Measurements from ENCODE around the gene RNF2. TPM values are rescaled to one million over a fixed set of nuclear protein-coding genes. Genes with fewer than 3 reads are reported as not detected.

RNF2 gene
- total RNA-seq, 2 experiments from 2014 or later = 7.4 to 9.0 TPM

- TF ChIP-seq CTCF (IDR thresholded peaks at IDR 0.05) = no peak
- CTCF ChIA-PET = no interaction called here
- no peaks in the 10 kb centered on the region for H3K27me3 ChIP-seq (ENCODE audit: control insufficient read depth in 1 of 2, insufficient read depth in 2 of 2, low read length in 2 of 2)
- POLR2A ChIA-PET = no interaction called here
- no peaks in the 10 kb centered on the region for H3K4me1 ChIP-seq (ENCODE audit: insufficient read depth, low read length)
- H3K9me3 ChIP-seq (ENCODE audit: control insufficient read depth in 1 of 2, insufficient read depth in 1 of 2, low read length in 2 of 2) = peaks cover 18 to 19% of the 10 kb centered on the region in 2 experiments
- H3K27me3 Mint-ChIP-seq = no peaks in the 10 kb centered on the region
- no peaks in the 10 kb centered on the region for H3K4me1 Mint-ChIP-seq (ENCODE audit: low read depth)
- intact Hi-C loops (cut with DNase I, micrococcal nuclease) = no loop called here
- peaks cover 57% of the 10 kb centered on the region for H3K36me3 Mint-ChIP-seq (ENCODE audit: low read depth)
- no peak overlapping the region for H3K4me3 Mint-ChIP-seq
- peaks cover 12% of the 10 kb centered on the region for H3K9me3 Mint-ChIP-seq
- DNase-seq = no peak
- no peak for ATAC-seq (ENCODE audit: poor library complexity)
- H3K36me3 ChIP-seq (ENCODE audit: insufficient read depth, low read length) = peaks cover 13% of the 10 kb centered on the region
- H3K4me3 ChIP-seq (ENCODE audit: low read length) = no peak overlapping the region
- H3K27ac Mint-ChIP-seq = no peak overlapping the region
- no peak overlapping the region for H3K27ac ChIP-seq (ENCODE audit: low read depth in 1 of 2, low read length in 2 of 2)
Observed at GRCh38 chr1:185105121-185105520, 59.8 kb downstream of the RNF2 start.

- DNase-seq (no peak), ATAC-seq (ENCODE audit: poor library complexity) (no peak)
- no peaks in the 10 kb centered on the region for H3K4me1 ChIP-seq (ENCODE audit: insufficient read depth, low read length)
- H3K27me3 ChIP-seq (ENCODE audit: control insufficient read depth in 1 of 2, insufficient read depth in 2 of 2, low read length in 2 of 2) = no peaks in the 10 kb centered on the region
- peaks cover 18 to 19% of the 10 kb centered on the region in 2 experiments for H3K9me3 ChIP-seq (ENCODE audit: control insufficient read depth in 1 of 2, insufficient read depth in 1 of 2, low read length in 2 of 2)
- no peak for TF ChIP-seq CTCF (IDR thresholded peaks at IDR 0.05)
- H3K27ac Mint-ChIP-seq = no peak overlapping the region
- H3K4me3 ChIP-seq (ENCODE audit: low read length) = no peak overlapping the region
- H3K27ac ChIP-seq (ENCODE audit: low read depth in 1 of 2, low read length in 2 of 2) = no peak overlapping the region
- H3K4me3 Mint-ChIP-seq = no peak overlapping the region
- peaks cover 17% of the 10 kb centered on the region for H3K9me3 Mint-ChIP-seq
- no peaks in the 10 kb centered on the region for H3K4me1 Mint-ChIP-seq (ENCODE audit: low read depth)
- H3K36me3 ChIP-seq (ENCODE audit: insufficient read depth, low read length) = peaks cover 7% of the 10 kb centered on the region
- CTCF ChIA-PET = interaction anchor here (0.7 kb wide), 1 partner anchor 635 kb away, joined by 3 read pairs; no protein-coding TSS in a partner anchor
- POLR2A ChIA-PET = no interaction called here
- no peaks in the 10 kb centered on the region for H3K27me3 Mint-ChIP-seq
- peaks cover 28% of the 10 kb centered on the region for H3K36me3 Mint-ChIP-seq (ENCODE audit: low read depth)
- intact Hi-C loops (cut with DNase I, micrococcal nuclease) = no loop called here
Observed at GRCh38 chr1:185108321-185108720, 63.0 kb downstream of the RNF2 start.

GRCh38 chr1:185110145-185110544 is 64.8 kb downstream of the RNF2 start:
- Mint-ChIP-seq H3K27ac (no peak overlapping the region), H3K4me1 (ENCODE audit: low read depth) (no peaks in the 10 kb centered on the region), H3K36me3 (ENCODE audit: low read depth) (peaks cover 14% of the 10 kb centered on the region), H3K9me3 (peaks cover 17% of the 10 kb centered on the region), H3K27me3 (no peaks in the 10 kb centered on the region), H3K4me3 (no peak overlapping the region)
- no peak for ATAC-seq (ENCODE audit: poor library complexity)
- CTCF ChIA-PET = no interaction called here
- intact Hi-C loops (cut with DNase I, micrococcal nuclease) = no loop called here
- Histone ChIP-seq H3K4me3 (ENCODE audit: low read length) (no peak overlapping the region), H3K4me1 (ENCODE audit: insufficient read depth, low read length) (no peaks in the 10 kb centered on the region), H3K27ac (ENCODE audit: low read depth in 1 of 2, low read length in 2 of 2) (no peak overlapping the region), H3K36me3 (ENCODE audit: insufficient read depth, low read length) (no peaks in the 10 kb centered on the region), H3K9me3 (ENCODE audit: control insufficient read depth in 1 of 2, insufficient read depth in 1 of 2, low read length in 2 of 2) (peaks cover 18 to 19% of the 10 kb centered on the region in 2 experiments), H3K27me3 (ENCODE audit: control insufficient read depth in 1 of 2, insufficient read depth in 2 of 2, low read length in 2 of 2) (no peaks in the 10 kb centered on the region)
- POLR2A ChIA-PET = interaction anchor here (0.6 kb wide), 2 partner anchors 48 to 351 kb away, joined by 3 to 4 read pairs; no protein-coding TSS in a partner anchor
- no peak for TF ChIP-seq CTCF (IDR thresholded peaks at IDR 0.05)
- DNase-seq = no peak

Data from CD4-positive, alpha-beta T cell (primary cell).